NCI-H1105 treated with DMSO at 0.1 percent for 48 hours (cell line): ENCODE measurements around the gene SERPINB1.

Experiments used
- DNase-seq: peaks from one replicate; lab custom pipeline; 2025; lab: John Stamatoyannopoulos, UW

SERPINB1 gene

DNA sequence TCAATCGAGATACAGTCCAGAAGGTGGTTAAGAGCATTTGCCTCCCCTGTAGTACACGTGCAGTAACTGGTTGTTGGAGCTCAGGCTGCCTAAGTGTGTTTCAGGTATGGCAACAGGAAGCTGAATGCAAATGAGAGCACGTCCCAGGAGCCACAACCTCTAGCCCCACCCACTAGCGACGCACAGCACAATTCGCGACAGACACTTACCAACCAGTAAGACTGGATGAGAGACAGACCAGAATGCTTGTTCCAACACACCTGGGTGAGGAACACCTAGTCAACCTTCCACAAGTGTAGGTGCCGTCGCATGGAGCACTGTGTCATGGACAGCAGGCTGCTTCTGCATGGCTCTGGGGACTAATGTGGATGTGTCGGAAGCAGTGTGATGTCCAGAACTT lies 7.2 kb upstream of the SERPINB1 start:
- no peak for DNase-seq

DNA sequence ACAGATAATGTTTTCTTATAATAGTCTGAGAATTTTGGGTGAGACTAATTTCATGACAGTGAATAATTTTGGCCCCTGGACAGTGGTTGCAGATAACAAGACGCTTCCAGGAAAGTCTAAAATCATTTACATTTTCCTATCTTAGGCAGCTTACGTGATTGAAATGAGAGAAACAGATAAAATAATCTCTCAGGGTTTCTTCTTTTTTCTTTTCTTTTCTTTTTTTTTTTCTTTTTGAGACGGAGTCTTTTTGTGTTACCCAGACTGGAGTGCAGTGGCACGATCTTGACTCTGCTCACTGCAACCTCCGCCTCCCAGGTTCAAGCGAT lies 4.2 kb upstream of the SERPINB1 start:
- no peak for DNase-seq

DNA sequence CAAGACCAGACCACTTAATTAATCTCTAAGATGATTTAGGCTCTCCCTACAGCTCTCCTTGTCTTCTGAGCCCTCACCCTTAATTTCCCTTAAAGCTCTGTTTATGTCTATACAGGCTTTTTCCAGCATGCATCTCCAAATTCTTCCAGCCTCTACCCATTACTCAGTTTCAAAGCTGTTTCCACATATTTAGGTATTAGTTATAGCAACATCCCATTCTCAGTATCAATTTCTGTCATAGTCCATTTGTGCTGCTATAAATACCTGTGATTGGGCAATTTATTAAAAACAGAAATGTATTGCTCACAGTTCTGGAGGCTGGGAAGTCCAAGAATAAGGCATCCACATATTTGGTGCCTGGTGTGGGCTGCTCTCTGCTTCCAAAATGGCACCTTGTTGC lies 2.3 kb upstream of the SERPINB1 start:
- DNase-seq, result no peak

DNA sequence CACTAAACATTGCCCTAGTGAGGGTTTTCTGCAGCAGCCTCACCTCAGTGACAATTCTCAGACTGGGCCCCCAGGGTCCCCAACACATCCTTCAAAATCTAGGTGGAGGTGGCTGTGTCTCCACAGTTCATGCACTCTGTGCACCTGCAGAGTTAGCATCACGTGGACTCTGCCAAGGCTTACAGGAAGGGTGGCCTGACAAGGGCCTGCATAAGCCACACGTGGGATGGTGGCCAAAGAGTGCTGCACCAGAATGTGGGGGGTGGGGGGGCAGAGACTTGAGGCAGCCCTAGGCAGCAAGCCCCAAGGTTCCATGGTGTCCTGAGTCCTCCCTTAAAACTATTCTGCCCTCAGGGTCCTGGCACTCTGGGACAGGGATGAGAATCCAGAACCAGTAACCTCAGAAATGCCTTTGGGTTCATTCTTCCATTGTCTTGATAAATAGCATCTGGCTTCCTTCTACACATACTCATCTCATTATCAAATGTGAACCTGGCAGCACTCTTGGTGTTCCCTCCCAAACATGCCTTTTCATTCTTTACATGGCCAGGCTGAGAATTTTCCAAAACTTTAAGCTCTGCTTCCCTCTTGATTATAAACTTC lies 1.6 kb upstream of the SERPINB1 start:
- no peak for DNase-seq

DNA sequence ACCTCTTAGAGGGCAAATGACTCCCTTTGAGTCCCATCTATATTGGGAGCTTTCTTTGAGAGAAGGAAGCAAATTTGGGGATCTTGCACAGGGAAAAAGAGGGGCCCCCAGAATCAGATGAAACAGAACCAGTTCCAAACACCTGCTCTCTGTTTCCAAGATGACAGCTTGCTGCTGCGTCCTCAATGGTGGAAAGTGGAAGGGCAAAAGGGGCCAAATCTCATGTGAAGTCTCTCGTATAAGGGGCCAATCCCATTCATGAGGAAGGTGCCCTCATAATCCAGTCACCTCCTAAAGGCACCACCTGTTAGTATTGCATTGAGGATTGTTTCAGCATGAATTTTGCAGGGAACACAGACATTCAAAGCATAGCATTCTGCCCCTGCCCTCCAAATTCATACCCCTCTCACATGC lies 483 bp upstream of the SERPINB1 start:
- DNase-seq, result no peak

DNA sequence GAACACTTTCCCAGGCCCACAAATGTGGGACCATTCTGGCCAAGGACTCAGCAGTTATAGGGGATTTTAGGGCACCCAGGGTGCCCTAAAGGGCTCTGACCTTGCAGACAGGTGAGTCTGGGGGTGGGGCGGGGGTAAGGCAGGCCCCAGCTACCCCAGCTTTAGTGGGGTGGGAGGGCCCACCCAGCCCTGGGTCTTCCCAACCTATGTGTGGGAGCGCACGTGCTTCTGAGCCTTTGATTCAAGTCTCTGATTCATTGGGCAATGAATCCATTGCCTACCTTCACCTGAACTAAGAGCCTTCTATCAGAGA lies 958 bp downstream of the SERPINB1 start:
- DNase-seq, result no peak

DNA sequence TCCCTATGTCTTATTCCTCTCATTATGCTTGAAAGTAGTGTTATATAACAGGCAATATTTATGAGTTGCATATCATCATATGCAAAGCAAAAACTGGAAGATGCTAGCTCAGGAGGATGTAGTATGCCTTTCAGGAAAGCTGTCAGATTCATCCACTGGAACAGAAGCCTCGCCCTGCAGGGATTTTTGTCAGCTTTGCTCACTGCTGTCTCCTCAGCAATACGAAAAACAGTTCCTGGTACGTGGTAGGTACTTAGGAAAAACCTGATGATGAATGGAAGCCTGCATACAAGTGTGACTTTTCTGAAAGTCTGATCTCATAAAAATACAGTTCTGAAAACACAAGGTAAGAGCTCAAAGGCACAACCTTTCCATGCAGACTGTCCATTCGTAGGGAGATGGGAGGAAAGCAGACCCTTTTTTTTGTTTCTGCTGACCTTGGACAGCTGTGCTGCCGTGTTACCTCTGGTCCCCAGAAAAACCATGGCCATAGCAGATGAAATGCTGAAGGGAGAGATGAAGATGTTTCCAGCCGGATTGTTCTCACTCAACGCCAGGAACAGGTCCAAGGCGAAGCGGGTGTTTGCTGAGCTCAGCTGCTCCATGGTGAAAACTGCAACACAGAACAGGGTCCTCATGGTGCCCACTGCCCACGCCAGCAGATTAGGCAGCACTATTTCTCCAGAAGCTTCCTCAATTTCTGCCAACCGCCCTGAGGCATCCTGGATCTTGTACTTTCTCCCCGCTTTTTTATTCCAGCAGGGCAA lies 1.5 kb downstream of the SERPINB1 start:
- no peak for DNase-seq

DNA sequence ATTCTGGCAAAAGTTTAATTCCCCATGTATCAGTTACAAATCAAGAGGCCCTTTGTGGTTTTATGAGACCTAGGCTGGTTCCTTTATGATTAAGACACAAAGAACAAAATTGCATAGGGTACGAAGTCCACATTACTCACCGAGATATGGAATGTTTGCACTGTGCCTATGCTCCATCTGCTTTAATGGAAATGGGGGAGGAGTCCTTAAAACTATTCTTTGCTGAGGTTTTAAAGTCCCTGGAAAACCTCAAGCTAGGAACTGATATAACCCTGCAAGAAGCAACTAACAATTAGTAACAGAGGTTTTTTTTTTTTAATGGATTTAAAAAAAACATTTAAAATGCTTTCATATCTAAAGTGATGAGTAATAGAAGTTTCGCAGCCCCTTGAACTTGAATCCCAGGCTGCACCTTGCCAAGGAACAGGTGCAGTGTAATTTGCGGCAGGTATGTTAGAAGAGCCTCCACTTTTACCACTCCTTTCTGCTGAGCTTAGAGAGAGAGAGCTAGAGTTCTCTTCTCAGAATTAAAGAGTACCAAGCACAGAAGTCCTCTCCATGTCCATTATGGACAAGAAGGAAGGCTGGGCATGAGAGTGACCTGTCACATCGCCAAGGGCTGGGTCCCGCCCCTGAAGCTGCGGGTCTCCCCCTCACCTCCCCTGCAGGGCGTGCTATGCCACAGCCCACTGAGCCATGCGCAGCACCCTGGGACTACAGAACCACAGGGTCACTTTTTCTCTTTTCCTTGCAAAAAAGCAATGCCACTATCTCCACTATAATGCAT lies 2.3 kb downstream of the SERPINB1 start:
- DNase-seq, result no peak

DNA sequence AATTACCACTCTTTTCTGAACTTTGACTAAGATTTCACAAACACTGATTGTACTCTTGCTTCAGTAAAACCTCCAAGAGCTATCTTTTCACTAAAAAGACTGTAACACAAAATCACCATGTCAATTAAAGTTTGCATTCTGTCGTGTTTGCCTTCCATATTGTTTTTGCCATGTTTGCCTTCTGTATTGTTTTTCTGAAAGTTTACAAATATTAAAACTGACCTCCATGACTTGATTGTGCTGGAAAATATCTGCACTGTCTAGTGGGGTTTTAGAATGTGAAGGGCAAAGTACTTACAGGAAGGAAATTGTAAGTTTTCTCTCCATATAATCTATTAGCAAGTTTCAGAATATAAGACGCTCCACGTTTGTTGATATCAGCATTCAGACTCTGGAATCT lies 3.4 kb downstream of the SERPINB1 start:
- DNase-seq, result no peak

DNA sequence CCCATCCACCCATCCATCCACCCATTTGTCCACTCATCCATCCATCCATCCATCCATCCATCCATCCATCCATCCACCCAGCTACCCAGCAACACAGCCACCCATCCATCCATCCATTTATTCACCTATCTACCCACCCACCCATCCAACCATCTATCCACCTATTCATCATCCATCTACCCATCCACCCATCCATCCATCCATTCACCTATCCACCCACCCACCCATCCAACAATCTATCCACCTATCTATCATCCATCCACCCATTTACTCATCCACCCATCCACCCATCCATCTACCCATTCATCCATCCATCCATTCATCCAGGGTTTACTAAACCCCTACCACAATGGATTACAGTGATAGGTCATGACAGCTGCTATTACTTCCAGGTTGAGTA lies 7.4 kb downstream of the SERPINB1 start:
- no peak for DNase-seq

DNA sequence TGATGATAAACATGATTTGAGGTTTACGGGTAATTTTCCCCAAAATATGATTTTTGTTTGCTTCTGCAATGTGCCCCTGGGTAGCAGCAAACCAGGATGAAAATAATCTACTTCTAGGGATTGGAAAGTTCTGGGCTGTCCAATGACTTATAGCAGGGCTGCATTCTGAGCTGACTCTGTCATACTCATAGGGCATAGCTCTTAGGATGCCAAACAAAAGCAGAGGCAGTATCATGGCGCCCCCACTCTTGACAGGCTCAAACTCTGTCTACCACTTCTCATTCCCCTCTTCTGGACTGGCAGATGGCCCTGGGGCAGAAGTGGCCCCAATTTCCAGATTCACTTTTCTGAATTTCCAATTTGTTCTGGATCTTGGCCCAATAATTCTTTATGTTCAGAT lies 10.3 kb downstream of the SERPINB1 start:
- DNase-seq, result no peak

DNA sequence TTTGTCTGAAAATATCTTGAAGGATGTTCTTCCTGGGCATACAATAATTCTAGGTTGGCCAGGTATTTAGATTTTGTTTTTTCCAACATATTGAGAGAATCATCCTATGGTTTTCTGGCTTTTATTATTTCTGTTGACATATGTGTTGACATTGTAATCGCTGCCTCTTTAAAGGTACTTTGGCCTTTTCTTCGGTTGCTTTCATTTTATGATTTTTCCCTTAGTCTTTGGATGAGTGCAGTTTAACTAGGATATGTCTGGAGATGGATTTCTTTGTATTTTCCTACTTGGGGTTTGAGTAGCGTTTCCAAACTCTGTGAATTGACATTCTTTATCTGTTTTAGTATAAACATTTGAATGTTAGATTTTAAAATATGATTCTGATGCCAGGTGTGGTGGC lies 11.5 kb downstream of the SERPINB1 start:
- no peak for DNase-seq

DNA sequence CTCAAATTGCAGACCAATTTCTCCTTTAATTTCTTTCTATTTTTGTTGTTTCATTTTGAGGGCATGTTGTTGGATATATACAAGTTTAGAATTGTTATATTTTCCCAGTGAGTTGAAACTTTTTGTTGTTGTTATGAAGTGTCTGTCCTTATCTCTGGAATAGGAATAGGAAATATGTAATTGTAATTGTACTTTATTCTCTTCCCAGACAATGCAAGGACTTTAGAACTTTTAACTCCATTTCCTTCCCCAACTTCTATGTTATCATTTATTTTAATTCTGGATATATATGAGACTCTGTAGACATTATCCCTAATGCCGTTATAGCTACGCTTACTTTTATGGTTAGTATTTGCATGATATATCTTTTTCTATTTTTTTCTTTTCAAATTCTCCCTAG lies 12.4 kb downstream of the SERPINB1 start:
- DNase-seq, result no peak

DNA sequence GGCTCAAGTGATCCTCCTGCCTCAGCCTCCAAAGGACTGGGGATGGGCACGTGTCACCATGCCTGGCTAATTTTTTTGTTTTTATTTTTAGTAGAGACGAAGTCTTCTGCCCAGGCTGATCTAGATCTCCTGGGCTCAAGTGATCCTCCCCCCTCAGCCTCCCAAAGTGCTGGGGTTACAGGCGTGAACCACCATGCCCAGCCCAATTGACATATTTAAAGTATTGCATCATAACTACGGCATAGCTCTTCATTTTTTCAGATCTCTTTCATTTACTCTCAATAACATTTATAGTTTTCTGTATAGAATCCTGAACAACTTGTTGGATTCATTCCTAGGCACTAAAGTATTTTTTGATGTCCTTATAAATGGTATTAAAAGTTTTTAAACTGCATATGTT lies 13.0 kb downstream of the SERPINB1 start:
- no peak for DNase-seq

DNA sequence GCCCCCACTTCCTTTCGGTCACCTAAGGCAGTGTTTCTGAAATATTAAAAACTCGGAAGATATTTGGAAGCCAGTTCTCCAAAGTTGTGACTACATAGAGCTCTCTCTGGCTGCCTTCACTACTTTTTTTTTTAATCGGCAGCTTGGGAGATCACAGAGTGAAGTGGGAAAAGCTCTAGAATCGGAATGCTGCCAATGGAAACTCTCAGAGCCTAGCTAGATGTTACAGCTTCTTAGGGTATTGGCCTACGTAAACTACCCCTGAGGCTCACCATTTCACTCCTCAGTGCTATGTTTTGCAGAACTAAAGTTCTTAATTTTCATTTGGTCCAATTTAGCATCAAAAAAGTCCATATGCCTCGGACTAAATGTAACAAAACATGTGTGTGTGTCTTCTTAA lies 14.5 kb downstream of the SERPINB1 start:
- no peak for DNase-seq

DNA sequence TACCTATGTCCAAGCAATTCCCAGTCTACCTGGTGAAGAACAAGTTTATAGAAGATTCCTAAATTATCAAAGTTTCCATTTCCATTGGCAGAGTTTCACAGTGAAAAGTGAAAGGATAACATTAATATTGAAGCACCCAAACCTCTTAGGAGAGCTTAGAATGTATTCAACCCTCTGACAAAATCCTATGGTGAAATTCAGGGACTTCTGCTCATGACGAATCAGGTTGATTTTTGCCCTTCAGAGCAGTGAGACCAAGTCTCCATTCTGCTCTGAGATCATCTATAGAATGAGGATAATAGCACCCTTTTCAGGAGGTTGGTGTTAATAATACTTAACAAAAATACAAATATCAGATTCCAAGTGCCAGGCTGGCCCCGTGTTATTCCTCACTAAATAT lies 15.5 kb downstream of the SERPINB1 start:
- no peak for DNase-seq

DNA sequence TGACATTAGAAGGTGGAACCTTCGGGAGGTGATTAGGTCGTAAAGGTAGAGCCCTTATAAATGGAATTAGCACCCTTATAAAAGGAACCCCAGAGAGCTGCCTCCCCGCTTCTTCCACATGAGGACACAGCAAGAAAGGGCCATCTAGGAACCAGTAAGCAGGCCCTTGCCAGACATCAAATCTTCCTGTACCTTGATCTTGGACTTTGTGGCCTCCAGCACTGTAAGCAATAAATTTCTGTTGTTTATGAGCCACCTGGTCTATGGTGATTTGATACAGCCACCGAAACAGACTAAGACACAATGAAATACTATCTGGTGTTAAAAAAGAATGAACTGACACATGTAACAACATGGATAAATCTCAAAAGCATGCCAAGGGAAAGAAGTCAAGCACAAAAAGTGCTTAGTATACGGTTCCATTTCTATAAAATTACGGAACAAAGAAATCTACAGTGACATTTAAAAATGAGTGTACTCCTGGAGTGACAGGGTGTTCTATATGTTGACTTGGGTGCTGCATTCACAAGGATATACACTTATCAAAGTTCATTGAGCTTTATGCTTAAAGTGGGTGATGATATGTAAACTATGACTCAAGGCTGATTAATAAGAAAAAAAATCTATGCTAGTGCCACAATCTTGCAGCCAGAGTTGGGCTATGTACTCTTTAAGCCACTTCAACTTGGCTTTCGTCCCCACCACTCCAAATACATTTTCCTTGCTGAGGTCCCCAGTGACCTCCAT lies 18.4 kb downstream of the SERPINB1 start:
- DNase-seq, result no peak

DNA sequence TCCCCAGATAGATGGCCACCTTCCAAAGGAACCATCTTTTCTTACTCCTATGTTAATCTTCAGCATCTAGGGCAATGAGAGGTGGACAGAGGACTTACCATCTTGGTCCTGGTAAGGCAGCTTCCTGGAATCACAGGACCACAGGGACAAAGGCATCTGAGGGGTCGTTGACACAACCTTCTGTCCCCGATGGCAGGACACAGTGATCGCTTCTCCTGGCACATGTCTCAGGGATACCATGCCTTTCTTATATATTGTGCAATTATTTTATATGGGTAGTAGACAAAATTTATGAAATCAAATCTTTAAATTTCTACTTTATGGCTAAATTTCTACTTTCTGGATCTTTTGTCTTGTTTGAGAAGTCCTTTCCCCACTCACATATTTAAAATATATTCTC lies 20.1 kb downstream of the SERPINB1 start:
- no peak for DNase-seq

DNA sequence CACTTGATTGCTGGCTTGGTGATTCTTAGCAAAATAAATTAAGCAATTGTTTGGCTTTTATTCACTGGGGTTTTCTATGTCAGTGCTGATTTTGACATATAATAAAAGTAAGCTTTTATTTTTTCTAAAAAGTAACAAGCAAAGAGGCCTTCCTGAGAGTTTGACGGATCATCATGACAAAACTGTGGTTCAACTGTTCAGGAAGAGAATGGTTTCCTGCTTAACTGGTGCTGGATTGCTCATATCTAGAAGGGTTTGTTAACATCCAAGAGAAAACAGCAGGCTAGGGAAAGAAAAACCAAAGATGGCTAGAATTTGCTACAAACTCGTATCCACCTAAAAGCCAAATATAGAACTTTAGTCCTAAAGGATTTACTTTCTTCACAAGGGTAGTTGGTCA lies 21.2 kb downstream of the SERPINB1 start:
- no peak for DNase-seq

DNA sequence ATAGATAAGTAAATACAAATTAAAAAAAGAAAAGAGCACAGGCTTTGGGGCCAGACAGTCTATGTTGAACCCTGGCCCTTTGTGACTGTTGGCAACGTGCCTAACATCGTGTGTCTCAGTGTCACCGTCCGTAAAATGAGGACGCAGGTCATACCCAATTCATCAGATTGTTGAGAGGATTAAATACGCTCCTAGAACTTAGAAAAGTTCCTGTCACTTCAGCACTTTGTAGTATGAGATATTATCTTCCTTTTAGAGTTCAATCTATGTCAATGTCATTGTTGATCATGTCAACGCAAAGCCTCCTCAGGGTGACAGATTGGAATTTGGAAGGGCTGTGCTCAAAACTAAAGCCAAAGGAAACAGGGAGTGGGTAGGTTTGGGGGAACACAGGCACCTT lies 21.7 kb downstream of the SERPINB1 start:
- DNase-seq, result no peak

DNA sequence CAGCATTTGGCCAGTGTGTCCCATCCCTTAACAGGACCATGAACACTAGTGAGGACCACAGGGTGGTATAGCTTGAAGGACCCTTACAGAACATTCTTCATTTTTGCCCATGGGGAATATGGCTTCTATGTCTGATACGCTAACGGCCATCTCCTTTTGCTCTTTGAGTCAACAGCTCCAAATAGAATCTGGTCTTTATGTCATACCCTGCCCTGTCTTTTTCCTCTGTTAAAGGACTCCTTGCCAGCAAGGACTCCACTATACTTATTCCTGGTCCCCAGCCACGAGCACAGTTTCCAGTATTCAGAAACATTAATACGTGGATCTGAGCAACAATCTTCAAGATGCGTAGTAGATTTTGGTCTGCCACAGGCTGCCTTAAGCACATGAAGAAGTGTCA lies 22.5 kb downstream of the SERPINB1 start:
- no peak for DNase-seq

DNA sequence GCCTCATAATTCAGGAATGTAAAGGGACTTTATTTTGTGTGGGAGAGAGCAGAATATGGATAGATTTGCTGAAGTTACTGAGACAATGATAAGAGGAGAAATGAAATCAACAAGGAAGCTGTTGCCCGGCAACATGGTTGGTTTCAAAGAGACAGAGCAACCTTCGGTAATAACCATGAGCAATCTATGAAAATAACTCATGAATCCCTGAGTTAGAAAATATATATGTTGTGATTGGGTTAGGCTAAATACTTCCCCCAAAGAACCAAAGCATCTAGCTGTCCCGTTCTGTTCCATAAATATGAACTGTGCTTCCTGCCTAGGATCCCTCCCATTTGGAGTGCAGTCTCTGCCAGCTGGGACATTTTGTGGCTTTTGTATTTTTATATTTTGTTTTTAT lies 23.1 kb downstream of the SERPINB1 start:
- no peak for DNase-seq

DNA sequence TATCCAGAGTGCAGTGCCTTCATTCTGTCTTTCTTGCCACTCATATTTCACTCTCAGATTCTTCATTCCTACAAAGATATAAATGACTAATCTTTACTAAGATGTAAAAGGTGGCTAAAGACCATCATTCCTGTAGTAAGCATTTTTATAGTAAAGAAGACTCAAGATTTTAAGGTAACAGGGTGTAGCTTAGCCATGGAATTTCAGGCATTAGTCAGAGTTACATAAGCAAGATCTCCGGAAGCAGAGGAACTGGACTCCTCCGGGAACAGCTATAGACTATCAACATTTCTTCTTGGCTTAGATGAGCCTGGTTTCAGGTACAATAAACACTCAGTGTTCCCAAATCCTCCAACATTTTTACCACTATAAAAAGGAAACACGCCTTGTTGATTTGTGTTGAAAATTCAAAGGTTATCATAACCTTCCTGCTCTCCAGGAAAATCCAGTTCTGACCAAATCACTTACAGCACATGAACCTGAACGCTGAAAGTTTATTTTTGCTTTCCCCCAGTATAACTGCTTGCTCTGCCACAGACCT lies 23.7 kb downstream of the SERPINB1 start:
- DNase-seq, result no peak
